GM12878 (cell line): ENCODE data around the gene CYP46A1. TPM values are rescaled to one million over a fixed set of nuclear protein-coding genes. Genes with fewer than 3 reads are reported as not detected.

Experiments
- ATAC-seq: fragments of 200-7000 bp; cut with Tn5 transposase; 3 replicates; pipeline ENCODE4 v1.9.1; 2020; ENCODE audit warnings: mild to moderate bottlenecking, moderate library complexity
- BruUV-seq: library from RNA; stranded (reverse); fragments of 400-500 nt; replicated peaks from 2 replicates; lab custom pipeline; 2021; lab: Mats Ljungman, UMichigan
- CTCF ChIA-PET: fragments of 300-600 bp; sonication (Branson Sonifier 250); formaldehyde crosslinking; extraction: SDS; loops from one replicate; lab custom pipeline; 2021; ENCODE audit warnings: inconsistent platforms; lab: Yijun Ruan, JAX
- POLR2A ChIA-PET: fragments of 350-600 bp; formaldehyde crosslinking; extraction: SDS; loops from one replicate; lab custom pipeline; 2021; ENCODE audit warnings: inconsistent platforms; lab: Charles Lee
- RAD21 ChIA-PET: fragments of 300-600 bp; sonication (Branson Sonifier 250); formaldehyde crosslinking; loops from one replicate; lab custom pipeline; 2023; ENCODE audit warnings: antibody characterized with exemption; ENCODE audit not compliant: unreplicated experiment; lab: Charles Lee
- SMC1A ChIA-PET: fragments of 300-600 bp; sonication (Branson Sonifier 250); formaldehyde crosslinking; loops from one replicate; lab custom pipeline; 2023; ENCODE audit not compliant: unreplicated experiment, uncharacterized antibody; lab: Charles Lee
- DNase-seq: peaks from one replicate; pipeline ENCODE4 v3.0.0-alpha.2; 2011; ENCODE audit warnings: low read depth, low spot score
- FAIRE-seq: peaks from 3 replicates; lab custom pipeline; 2011; peaks lifted over from hg19 to GRCh38; lab: Jason Lieb, UNC
- H2AFZ ChIP-seq: 2 replicates; pipeline ENCODE4 v1.6.0; 2011; ENCODE audit warnings: low read depth, low read length, control low read depth; ENCODE audit not compliant: control insufficient read depth
- H3K27ac ChIP-seq: 2 replicates; pipeline ENCODE4 v1.5.1; 2011; ENCODE audit warnings: control low read depth; ENCODE audit not compliant: control insufficient read depth, insufficient read depth
- H3K27me3 ChIP-seq, 2 experiments: replicated peaks in 1 of 2; 2 replicates each; pipeline versions ENCODE4 v1.6.0 to v1.6.1; 2011; ENCODE audit warnings: low read length in 1 of 2; ENCODE audit not compliant: control insufficient read depth in 2 of 2, insufficient read depth in 2 of 2
- H3K36me3 ChIP-seq, 2 experiments: 2 replicates each; pipeline ENCODE4 v1.5.1; 2011; ENCODE audit warnings: low read length in 1 of 2; ENCODE audit not compliant: control insufficient read depth in 2 of 2, insufficient read depth in 2 of 2
- H3K4me1 ChIP-seq: 2 replicates; pipeline ENCODE4 v1.6.1; 2011; ENCODE audit warnings: mild to moderate bottlenecking, low read length, moderate library complexity, mixed read lengths; ENCODE audit not compliant: control insufficient read depth, insufficient read depth
- H3K4me2 ChIP-seq: 2 replicates; pipeline ENCODE4 v1.6.0; 2011; ENCODE audit warnings: control low read depth; ENCODE audit not compliant: control insufficient read depth, insufficient read depth
- H3K4me3 ChIP-seq: fragments of 200-600 bp; sonication (generic); 2 replicates; pipeline ENCODE4 v1.5.1; 2016
- H3K79me2 ChIP-seq: 2 replicates; pipeline ENCODE4 v1.6.0; 2011; ENCODE audit warnings: low read length; ENCODE audit not compliant: control insufficient read depth, insufficient read depth
- H3K9ac ChIP-seq: 2 replicates; pipeline ENCODE4 v1.8.0; 2011; ENCODE audit warnings: low read length, control low read depth, mixed read lengths; ENCODE audit not compliant: control insufficient read depth, insufficient read depth
- H3K9me3 ChIP-seq: replicated peaks from 3 replicates; pipeline ENCODE4 v1.5.1; 2011; ENCODE audit warnings: mild to moderate bottlenecking, low read length; ENCODE audit not compliant: control insufficient read depth, insufficient read depth
- H4K20me1 ChIP-seq: 2 replicates; pipeline ENCODE4 v1.6.0; 2011; ENCODE audit not compliant: control insufficient read depth, insufficient read depth
- CHD1 ChIP-seq: IDR thresholded peaks from 2 replicates; pipeline ENCODE4 v1.6.1; 2012; ENCODE audit warnings: low read depth, low read length, improper control_type of control experiment
- CHD4 ChIP-seq: fragments of 200-600 bp; sonication (generic); IDR thresholded peaks from 2 replicates; pipeline ENCODE4 v1.6.1; 2016; ENCODE audit warnings: mild to moderate bottlenecking
- DPF2 ChIP-seq: fragments of 450-650 bp; IDR thresholded peaks from 2 replicates; pipeline ENCODE4 v1.6.1; 2017; ENCODE audit warnings: mild to moderate bottlenecking
- FOXM1 ChIP-seq: IDR thresholded peaks from 2 replicates; pipeline ENCODE4 v1.6.1; 2012; ENCODE audit warnings: low read depth, mild to moderate bottlenecking, inconsistent platforms, low read length, moderate library complexity
- HDGF ChIP-seq: fragments of 450-650 bp; IDR thresholded peaks from 2 replicates; pipeline ENCODE4 v1.6.1; 2016; ENCODE audit warnings: antibody characterized with exemption
- IKZF2 ChIP-seq, 2 experiments: fragments of 450-650 bp; IDR thresholded peaks; 2 replicates each; pipeline ENCODE4 v1.6.1; 2017; ENCODE audit warnings: mild to moderate bottlenecking in 2 of 2, moderate library complexity in 2 of 2
- JUNB ChIP-seq: IDR thresholded peaks from 2 replicates; pipeline ENCODE4 v1.6.1; 2016; ENCODE audit warnings: antibody characterized with exemption, mild to moderate bottlenecking
- MXI1 ChIP-seq: fragments of 150-350 bp; IDR thresholded peaks from 2 replicates; pipeline ENCODE4 v1.6.1; 2011; ENCODE audit warnings: low read depth, mild to moderate bottlenecking, inconsistent platforms, low read length, improper control_type of control experiment
- MYB ChIP-seq: fragments of 150-350 bp; IDR thresholded peaks from 2 replicates; pipeline ENCODE4 v1.6.1; 2014; ENCODE audit warnings: mild to moderate bottlenecking, low read depth, low read length, borderline replicate concordance
- SIX5 ChIP-seq: IDR thresholded peaks from 2 replicates; pipeline ENCODE4 v1.6.1; 2011; ENCODE audit warnings: mild to moderate bottlenecking, low read depth, low read length, moderate library complexity; ENCODE audit not compliant: severe bottlenecking
- SREBF1 ChIP-seq: IDR thresholded peaks from 2 replicates; pipeline ENCODE4 v1.6.1; 2012; ENCODE audit warnings: mild to moderate bottlenecking, low read length
- STAT3 ChIP-seq: IDR thresholded peaks from 2 replicates; pipeline ENCODE4 v1.6.1; 2011; ENCODE audit warnings: low read depth, low read length, improper control_type of control experiment
- YBX1 ChIP-seq: fragments of 450-650 bp; IDR thresholded peaks from 2 replicates; pipeline ENCODE4 v1.6.1; 2016; ENCODE audit warnings: antibody characterized with exemption
- YY1 ChIP-seq: IDR thresholded peaks from 2 replicates; pipeline ENCODE4 v1.6.1; 2011; ENCODE audit warnings: low read depth, mild to moderate bottlenecking, low read length
- WGBS: methylation state at CpG from one replicate; pipeline ENCODE4 v1.1.6; 2016; ENCODE audit warnings: low lambda C conversion rate; ENCODE audit not compliant: insufficient replicate concordance, insufficient coverage; ENCODE audit errors: missing lambda C conversion rate; 5-methylcytosine and 5-hydroxymethylcytosine counted together
- in situ Hi-C: fragments of 300-500 bp; cut with MboI; formaldehyde crosslinking; loops from 9 replicates; pipeline ENCODE4 v1.14.3; 2018; ENCODE audit warnings: mixed read lengths
- intact Hi-C: fragments of 100-400 bp; cut with micrococcal nuclease; formaldehyde crosslinking; loops from one replicate; pipeline ENCODE4 v1.14.2; 2022; ENCODE audit not compliant: unreplicated experiment
- polyA plus RNA-seq, 11 experiments: library from polyadenylated mRNA; depleted of rRNA in 4 of 11; unstranded in 6 of 11; stranded (reverse) in 5 of 11; fragments of >200 nt; fragmentation: Nextera tagmentation in 4 of 11; fragmentation: Illumina TruSeq in 1 of 11; extraction: Ambion mirVana in 4 of 11; extraction: Trizol in 1 of 11; gene quantifications; 1 replicate in 1 of 11; 2 replicates in 10 of 11; pipeline versions ENCODE4 v1.2.1 to v1.2.3, GENCODE V29; 2011 to 2016; ENCODE audit warnings: inconsistent platforms in 2 of 11, missing spikeins in 2 of 11, low read depth in 1 of 11
- total RNA-seq, 4 experiments: library from RNA; depleted of rRNA in 3 of 4; stranded (reverse); fragments of >200 nt in 3 of 4; fragmentation: Illumina TruSeq in 1 of 4; extraction: Trizol in 1 of 4; gene quantifications; 2 replicates each; pipeline versions ENCODE4 v1.2.1 to v1.2.3, GENCODE V29; 2013 to 2021
- TF ChIP-seq, protein P1 (sequence below): IDR thresholded peaks from 2 replicates; pipeline ENCODE4 v1.6.1; 2012; ENCODE audit warnings: low read depth, low read length, improper control_type of control experiment
- TF ChIP-seq, protein P2 (sequence below): fragments of 450-650 bp; formaldehyde crosslinking; IDR thresholded peaks from 2 replicates; pipeline ENCODE4 v1.4.0; 2020; ENCODE audit warnings: mild to moderate bottlenecking, moderate library complexity

The CYP46A1 gene
- total and polyA plus RNA-seq, 10 of the 15 experiments (the other 5 are each of a cell fraction or from before 2014, with no cell fraction given) = 0.04 to 0.11 TPM; not detected in 8

DNA sequence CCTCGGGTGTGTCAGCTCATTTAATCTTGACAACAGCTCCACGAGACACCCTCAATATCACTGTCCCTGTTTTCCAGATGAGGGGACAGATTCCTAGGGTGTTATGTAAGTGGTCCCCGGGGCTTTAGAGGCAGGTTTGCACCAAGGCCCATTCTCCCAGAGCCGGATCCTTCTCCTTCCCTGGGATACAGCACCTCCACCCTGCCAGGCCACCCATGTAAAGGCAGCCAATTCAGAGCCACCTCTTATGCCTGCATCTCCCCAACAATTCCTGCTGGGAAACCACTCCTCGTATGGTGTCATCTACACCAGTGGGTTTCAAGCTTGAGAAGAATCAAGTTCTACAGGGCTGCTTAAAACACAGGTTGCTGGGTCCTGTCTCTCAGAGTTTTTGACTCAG lies 4.1 kb upstream of the CYP46A1 start:
- RAD21 ChIA-PET = no interaction called here
- 14% methylated on average over 5 of the region's 5 CpGs for WGBS

DNA sequence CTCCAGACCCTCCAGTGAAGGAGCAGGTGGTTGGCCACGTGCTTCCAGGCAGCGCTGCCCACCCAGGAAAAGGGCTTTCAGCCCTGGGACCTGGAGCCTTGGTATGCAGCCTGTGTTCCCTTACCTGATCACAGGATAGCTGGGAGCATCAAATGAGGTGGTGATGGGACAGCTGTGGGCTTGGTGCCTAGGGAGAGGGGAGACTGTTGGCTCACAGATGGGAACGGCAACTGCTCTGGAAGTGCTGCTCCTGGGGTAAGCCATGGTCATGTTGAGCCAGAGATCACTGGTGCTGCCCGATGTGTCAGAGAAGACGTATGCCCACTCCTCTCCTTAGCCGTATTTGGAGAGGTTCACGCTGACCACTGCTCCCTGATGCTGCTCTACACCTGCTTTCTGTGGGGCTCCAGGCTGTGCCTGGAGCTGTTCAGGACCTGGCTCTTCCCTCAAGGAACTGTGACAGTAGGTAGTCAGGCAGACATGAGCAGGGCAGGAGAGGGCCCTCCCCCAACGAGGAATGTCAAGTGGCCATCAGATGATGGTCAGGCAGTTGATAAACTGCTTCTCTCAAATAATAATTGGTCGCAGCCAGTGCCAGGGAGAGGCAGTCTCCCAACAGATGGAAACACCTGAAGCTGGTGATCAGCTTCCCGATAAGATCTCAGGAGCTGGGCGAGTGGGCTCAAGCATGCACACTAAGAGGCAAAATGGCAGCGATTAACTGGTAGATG lies 2.8 kb upstream of the CYP46A1 start:
- no peaks in the 10 kb centered on the region for H3K36me3 ChIP-seq
- POLR2A ChIA-PET = no interaction called here
- H2AFZ ChIP-seq = no peak overlapping the region
- RAD21 ChIA-PET = no interaction called here
- no peak overlapping the region for H3K27ac ChIP-seq
- no peak overlapping the region for H3K9ac ChIP-seq
- no peak for FAIRE-seq
- intact Hi-C loops (no loop called here), in situ Hi-C loops (loop anchor here (5.0 kb wide), 1 partner anchor 201 kb away; no protein-coding TSS in a partner anchor)
- WGBS = 45% methylated on average over 12 of the region's 12 CpGs
- SMC1A ChIA-PET = interaction anchor here (1.0 to 1.1 kb wide), 2 partner anchors 9 to 204 kb away, joined by 3 read pairs; no protein-coding TSS in a partner anchor
- H4K20me1 ChIP-seq = no peaks in the 10 kb centered on the region
- CTCF ChIA-PET = interaction anchor here (0.6 to 1.4 kb wide), 4 partner anchors 8 to 217 kb away, joined by 3 to 4 read pairs (median 3); no protein-coding TSS in a partner anchor
- no peak overlapping the region for H3K4me3 ChIP-seq
- ATAC-seq = no peak
- BruUV-seq = no TSS peak
- no peak overlapping the region for H3K4me2 ChIP-seq
- H3K27me3 ChIP-seq = peaks cover 0 to 2% of the 10 kb centered on the region in 2 experiments; a peak in 2 of 4 replicates
- peaks cover 4% of the 10 kb centered on the region for H3K4me1 ChIP-seq
- H3K9me3 ChIP-seq = peaks cover 2% of the 10 kb centered on the region; the same call in 1 of the 3 replicates
- H3K79me2 ChIP-seq = no peaks in the 10 kb centered on the region
- DNase-seq = no peak
- TF ChIP-seq FOXM1 (no peak), YY1 (no peak), MXI1 (no peak), CHD4 (no peak), MYB (no peak), IKZF2 (IDR thresholded peaks at IDR 0.05) (no peak), JUNB (no peak), SREBF1 (no peak), SIX5 (no peak)
- TF ChIP-seq, protein P1, sequence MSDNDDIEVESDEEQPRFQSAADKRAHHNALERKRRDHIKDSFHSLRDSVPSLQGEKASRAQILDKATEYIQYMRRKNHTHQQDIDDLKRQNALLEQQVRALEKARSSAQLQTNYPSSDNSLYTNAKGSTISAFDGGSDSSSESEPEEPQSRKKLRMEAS = no peak
- TF ChIP-seq, protein P2, sequence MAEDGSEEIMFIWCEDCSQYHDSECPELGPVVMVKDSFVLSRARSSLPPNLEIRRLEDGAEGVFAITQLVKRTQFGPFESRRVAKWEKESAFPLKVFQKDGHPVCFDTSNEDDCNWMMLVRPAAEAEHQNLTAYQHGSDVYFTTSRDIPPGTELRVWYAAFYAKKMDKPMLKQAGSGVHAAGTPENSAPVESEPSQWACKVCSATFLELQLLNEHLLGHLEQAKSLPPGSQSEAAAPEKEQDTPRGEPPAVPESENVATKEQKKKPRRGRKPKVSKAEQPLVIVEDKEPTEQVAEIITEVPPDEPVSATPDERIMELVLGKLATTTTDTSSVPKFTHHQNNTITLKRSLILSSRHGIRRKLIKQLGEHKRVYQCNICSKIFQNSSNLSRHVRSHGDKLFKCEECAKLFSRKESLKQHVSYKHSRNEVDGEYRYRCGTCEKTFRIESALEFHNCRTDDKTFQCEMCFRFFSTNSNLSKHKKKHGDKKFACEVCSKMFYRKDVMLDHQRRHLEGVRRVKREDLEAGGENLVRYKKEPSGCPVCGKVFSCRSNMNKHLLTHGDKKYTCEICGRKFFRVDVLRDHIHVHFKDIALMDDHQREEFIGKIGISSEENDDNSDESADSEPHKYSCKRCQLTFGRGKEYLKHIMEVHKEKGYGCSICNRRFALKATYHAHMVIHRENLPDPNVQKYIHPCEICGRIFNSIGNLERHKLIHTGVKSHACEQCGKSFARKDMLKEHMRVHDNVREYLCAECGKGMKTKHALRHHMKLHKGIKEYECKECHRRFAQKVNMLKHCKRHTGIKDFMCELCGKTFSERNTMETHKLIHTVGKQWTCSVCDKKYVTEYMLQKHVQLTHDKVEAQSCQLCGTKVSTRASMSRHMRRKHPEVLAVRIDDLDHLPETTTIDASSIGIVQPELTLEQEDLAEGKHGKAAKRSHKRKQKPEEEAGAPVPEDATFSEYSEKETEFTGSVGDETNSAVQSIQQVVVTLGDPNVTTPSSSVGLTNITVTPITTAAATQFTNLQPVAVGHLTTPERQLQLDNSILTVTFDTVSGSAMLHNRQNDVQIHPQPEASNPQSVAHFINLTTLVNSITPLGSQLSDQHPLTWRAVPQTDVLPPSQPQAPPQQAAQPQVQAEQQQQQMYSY = no peak

More for the DNA sequence above, 4.1 kb upstream of the CYP46A1 start:
- ChIA-PET SMC1A (interaction anchor here (0.9 to 1.0 kb wide), 2 partner anchors 7 to 52 kb away, joined by 3 read pairs; no protein-coding TSS in a partner anchor), CTCF (interaction anchor here (1.1 to 1.7 kb wide), 4 partner anchors 8 to 220 kb away, joined by 3 to 5 read pairs (median 4); no protein-coding TSS in a partner anchor), POLR2A (no interaction called here)
- FAIRE-seq = no peak
- no peaks in the 10 kb centered on the region for H3K27me3 ChIP-seq
- BruUV-seq = no TSS peak
- no peak for TF ChIP-seq HDGF
- TF ChIP-seq YBX1 = no peak
- TF ChIP-seq STAT3 = no peak
- TF ChIP-seq MXI1 = no peak
- TF ChIP-seq DPF2 = no peak
- TF ChIP-seq SREBF1 = no peak
- TF ChIP-seq CHD1 = no peak
- H3K4me2 ChIP-seq = no peak overlapping the region
- DNase-seq = no peak
- no peaks in the 10 kb centered on the region for H3K79me2 ChIP-seq
- no peaks in the 10 kb centered on the region for H3K36me3 ChIP-seq
- H3K27ac ChIP-seq = no peak overlapping the region
- in situ Hi-C loops (loop anchor here (5.0 kb wide), 1 partner anchor 202 kb away; no protein-coding TSS in a partner anchor), intact Hi-C loops (no loop called here)
- H4K20me1 ChIP-seq = no peaks in the 10 kb centered on the region
- H3K4me1 ChIP-seq = peaks cover 4% of the 10 kb centered on the region
- ATAC-seq = no peak
- peaks cover 2% of the 10 kb centered on the region; the same call in 1 of the 3 replicates for H3K9me3 ChIP-seq
- no peak overlapping the region for H3K4me3 ChIP-seq
- no peak overlapping the region for H3K9ac ChIP-seq
- H2AFZ ChIP-seq = no peak overlapping the region
